Glomerular endothelial cell (primary cell): ENCODE measurements around the gene GAPVD1. TPM values are rescaled to one million over a fixed set of nuclear protein-coding genes. Genes with fewer than 3 reads are reported as not detected.
"Not testable (repeated sequence)": the region's sequence is repeated elsewhere in the genome, so short reads cannot be mapped to it uniquely, and the experiment has no call there.

ENCODE experiments used
- DNase-seq: peaks from one replicate; pipeline ENCODE4 v3.0.0-alpha.2; 2011; ENCODE audit warnings: low read depth, low spot score; ENCODE audit errors: extremely low read depth
- total RNA-seq: library from RNA; depleted of rRNA; stranded (reverse); fragments of >200 nt; gene quantifications from 2 replicates; pipeline ENCODE4 v1.2.3, GENCODE V29; 2015

The GAPVD1 gene
- total RNA-seq, 1 donor from 2014 or later = 45.7 TPM

DNA sequence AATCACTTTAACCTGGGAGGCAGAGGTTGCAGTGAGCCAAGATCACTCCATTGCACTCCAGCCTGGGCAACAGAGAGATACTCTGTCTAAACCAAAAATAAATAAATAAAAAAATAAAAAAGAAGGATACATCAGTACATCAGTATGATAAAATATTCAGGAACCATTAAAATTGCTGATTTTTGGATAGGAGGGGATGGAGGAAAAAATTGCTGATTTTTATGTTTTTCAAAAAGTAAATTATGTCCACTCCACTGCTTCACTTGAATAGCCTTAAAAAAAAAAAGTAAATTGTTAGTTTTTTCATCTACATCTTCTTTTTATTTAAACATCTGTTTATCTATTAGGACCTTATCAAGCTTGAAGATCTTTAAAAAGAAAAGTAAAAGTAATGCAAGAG is 7.4 kb upstream of the GAPVD1 start:
- no peak for DNase-seq

DNA sequence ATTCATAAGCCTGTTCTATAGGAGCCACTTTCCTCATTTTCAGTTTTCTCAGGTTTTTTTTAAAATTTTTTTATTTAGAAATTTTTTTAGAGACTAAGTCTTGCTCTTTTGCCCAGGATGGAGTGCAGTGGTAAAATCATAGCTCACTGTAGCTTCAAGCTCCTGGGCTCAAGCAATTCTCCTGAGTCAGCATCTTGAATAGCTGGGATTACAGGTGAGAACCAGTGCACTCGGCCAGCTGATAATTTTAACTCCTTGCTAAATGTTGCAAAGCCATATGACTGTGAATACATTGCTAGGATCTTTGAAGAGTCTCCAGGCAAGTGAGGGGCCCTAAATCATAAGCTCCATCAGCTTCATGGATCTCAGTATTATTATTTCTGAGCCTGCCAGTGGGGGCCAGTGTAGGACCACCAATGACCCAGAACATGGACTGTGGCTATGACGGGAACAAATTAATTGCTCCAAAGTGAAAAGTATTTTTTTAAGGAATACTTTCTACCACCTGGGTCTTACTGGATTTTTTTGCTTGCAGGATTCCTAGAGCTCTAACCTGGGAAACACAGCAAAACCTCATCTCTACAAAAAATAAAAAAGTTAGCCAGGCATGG is 5.7 kb upstream of the GAPVD1 start:
- no peak for DNase-seq

DNA sequence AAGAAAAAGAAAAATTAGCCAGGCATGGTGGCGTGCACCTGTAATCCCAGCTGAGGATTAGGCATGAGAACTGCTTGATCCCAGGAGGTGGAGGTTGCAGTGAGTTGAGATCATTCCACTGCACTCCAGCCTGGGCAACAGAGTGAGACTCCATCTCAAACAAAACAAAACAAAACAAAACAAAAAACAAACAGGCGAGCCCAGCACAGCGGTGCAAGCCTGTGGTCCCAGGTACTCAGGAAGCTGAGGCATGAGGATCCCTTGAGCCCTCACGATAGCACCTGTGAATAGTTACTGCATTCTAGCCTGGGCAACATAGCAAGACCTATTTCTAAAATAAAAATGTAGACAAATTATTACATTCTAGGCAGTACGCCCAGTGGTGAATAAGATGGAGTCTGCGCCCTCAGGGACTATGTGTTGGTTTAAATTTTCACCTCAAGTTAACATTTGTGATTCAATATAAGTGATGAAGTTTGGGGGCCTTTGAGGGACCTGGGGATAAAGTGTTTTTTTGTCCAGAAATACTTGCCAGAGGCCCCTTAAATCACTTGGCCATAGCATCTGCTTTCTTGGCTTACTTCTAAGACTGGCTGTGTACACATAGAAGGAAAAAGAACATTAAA is 3.4 kb upstream of the GAPVD1 start:
- DNase-seq = no peak

DNA sequence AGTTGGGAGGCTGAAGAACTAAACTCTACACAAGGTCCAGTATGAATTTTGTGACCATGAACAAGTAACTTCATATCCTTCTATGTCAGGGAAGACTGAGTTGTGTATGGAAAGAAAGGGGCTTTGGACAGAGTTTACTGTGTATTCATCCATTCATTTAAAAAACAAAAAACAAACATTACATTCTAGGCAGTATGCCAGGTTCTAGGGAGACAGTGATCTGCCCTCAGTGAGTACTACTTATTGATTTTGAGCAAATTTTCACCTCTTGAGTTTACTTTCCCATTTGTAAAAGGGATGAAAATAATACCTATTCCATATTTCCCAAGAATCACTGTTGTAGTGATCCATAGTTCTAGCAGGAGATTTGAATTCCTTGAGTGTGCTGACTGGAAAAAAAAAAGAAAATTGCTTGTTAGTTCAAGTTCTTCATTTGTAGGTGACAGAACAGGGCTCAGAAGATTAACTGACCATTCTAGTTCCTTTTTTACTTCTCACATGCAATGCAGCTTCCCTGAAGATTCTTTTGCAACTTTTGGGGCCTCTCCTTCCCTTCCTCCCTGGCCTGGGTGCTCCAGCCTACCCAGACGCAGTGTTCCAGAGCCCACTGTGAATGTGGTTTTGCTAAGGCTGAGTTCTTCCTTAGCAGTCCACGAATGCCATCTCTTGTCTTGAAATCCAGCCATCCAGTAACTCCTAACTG is 2.6 kb upstream of the GAPVD1 start:
- no peak for DNase-seq

DNA sequence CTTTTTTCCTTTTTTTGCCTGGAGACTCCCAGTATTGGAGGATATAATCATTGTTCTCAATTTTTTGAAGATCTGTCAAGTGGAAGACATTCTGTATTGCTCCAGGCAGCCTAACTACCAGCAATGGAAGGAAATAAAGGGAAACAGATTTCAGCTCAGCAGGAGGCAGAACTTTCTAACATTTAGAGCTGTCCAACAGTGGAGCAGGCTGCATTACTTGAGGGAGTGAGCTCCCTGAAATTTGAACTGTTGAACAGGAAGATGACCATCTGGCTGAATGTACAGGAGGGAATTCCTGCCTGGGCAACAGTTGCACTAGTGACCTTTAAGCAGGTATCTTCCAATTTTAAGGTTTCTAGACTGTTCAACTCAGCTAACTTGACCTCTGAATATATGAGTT is 1.1 kb upstream of the GAPVD1 start:
- DNase-seq = no peak

DNA sequence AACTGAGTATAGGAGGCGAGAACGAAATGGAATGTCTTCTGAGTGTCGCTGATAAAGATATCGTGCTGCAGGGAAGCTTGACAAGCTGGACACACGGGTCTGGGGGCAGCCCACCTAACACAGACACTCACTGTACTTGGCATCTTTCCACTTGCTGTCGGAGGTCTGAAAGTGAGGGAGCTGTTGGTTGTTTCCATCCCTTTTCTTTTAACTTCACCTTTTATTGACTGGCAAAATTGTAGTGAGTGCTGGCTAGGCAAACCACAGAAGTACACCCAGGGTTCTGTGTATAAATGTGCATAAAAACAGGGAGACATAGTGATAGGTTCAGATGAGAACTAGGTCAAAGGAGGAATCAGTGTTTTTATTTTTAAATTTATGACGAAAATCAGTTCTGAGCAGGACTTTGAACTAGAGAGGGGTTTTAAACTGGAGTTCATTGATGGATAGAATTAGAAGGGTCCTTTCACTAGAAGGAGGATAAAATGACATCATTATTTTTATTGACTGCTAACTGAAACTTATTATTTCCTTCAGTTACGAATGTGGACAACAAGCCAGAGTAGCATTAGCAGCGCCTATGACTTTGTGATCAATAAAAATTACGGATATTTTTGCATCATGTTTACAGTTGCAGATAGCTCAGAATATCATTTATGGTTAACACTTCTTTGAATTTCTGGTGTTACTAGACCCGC is 817 bp downstream of the GAPVD1 start:
- DNase-seq = no peak

DNA sequence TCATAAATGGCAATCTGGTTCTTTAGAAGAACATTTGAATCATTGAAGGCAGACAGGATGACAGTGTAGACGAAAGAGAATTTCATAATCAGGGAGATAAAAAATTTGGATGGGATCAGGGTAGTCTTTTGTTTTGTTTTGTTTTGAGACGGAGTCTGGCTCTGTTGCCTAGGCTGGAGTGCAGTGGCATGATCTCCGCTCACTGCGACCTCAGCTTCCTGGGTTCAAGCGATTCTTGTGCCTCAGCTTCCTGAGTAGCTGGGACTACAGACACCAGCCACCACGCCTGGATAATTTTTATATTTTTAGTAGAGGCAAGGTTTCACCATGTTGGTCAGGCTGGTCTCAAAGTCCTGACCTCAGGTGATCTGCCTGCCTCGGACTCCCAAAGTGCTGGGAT is 2.4 kb downstream of the GAPVD1 start:
- DNase-seq = not testable (repeated sequence)

DNA sequence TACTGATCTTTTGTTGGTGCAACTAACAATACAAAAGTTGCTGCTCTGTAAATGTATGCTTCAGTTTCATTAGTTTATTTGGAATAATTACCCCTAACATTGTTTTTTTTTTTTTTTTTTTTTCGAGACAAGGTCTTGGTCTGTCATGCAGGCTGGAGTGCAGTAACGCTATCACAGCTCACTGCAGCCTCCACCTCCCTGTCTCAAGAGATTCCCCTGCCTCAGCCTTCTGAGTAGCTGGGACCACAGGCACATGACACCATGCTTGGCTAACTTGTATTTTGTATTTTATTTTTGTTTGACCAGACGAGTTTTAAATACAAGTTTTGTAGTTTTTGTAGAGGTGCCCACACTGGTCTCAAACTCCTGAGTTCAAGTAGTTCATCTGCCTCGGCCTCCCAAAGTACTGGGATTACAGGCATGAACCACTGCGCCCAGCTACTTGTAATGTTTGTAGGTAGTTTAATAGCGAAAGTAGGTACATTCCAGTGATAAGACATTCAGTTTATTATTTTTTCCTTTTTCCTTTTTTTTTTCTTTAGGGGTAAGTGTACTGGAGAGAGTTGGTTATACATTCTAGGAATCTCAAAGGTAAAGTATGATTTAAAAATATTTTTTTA is 6.9 kb downstream of the GAPVD1 start:
- no peak for DNase-seq

DNA sequence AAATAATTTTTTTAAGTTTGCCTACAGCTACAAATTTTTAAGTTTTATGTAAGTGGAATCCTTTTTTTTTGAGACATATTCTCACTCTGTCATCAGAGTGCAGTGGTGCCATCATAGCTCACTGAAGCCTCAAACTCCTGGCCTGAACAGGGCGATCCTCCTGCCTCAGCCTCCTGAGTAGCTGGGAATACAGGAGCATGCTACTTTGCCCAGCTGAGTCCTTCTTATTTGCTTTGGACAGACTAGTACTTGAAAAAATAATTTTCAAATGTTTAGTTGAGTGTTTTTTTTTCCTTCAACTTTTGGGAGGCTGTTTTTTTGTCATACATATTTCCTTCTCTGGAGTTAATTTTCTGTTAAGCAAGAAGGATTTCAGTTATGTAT is 7.4 kb downstream of the GAPVD1 start:
- DNase-seq = no peak

DNA sequence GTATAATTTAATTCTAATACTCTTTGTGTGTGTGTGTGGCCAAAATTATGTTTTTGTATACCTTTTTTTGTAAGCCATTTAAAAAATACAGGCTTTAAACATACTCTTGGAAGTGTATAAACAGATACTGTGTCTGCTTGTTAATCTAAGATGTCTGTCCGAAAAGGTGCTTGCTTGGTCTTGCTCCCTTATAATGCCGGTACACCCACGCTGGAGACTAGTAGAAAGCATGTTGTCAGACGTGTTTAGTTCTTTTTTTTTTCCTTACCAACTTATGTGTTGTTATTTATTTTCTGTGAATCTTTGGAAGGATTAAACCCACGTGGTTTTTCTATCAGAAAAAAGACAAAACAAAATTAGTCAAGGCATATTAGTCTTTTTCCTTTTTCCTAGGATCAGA is 9.5 kb downstream of the GAPVD1 start:
- DNase-seq = no peak

DNA sequence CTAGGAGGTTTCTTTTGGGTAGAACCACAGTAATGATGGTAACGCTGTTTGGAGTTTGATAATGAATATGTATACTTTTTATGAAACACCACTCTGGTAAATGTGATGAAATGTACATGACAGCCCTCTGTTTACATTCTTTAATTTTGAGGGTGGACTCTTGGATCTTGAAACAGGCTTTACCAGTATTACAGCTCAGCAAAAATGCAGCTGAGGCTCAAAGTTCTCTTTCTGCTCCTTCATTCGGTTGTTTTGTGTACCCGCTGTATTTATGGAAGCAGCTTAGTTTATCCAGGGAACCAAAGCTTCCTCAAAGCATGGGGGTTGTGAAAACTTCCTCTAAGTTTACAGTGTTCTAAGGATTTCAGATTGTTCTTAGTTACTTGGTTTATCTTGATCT is 11.1 kb downstream of the GAPVD1 start:
- DNase-seq = no peak

DNA sequence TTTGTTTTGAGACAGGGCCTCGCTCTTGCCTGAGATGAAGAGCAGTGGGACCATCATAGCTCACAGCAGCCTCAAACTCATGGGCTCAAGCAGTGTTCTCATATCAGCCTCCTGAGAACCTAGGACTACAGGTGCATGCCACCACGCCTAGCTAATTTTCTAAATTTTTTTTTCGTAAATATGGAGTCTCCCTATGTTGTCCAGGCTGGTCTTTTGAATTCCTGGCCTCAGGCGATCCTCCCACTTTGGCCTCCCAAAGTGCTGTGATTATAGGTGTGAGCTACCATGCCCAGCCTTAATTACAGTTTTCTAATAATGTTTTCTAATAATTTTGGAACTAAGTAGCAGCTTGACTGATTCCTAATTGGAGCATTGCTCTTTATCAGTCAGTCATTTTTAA is 15.1 kb downstream of the GAPVD1 start:
- no peak for DNase-seq

DNA sequence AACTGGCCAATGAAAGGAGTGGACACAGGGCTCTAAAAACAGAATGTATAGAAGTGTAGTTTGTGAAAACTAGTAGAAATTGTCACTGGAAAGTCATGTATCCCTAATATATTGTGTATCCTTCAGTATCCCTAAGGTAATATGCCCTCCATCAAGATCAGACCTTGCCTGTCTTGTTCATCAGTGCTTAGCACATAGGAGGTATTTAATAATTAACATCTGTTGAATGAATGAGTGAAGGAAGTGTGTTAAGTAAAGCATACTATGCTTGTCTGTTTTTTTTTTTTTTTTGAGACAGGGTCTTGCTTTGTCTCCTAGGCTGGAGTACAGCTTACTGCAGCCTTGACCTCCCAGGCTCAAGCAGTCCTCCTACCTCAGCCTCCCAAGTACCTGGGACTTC is 15.8 kb downstream of the GAPVD1 start:
- no peak for DNase-seq

DNA sequence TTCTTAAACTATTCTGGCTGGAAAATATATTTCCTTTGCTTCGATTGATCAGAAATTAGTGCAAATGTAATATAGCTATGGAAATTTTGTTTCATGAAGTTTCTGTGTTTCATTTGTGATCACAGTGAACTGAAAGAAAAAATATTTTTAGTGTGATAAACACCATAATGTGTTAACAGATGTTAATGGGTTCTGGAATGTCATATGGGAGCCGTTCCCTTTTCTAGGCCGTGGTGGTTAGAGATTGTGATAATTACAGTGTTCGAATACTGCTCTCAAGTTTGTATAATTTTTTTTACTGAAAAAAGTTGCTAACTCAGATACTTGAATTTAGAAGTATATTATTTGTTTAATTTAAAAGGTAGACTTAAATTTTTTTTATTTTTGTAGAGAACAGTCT is 19.3 kb downstream of the GAPVD1 start:
- no peak for DNase-seq

DNA sequence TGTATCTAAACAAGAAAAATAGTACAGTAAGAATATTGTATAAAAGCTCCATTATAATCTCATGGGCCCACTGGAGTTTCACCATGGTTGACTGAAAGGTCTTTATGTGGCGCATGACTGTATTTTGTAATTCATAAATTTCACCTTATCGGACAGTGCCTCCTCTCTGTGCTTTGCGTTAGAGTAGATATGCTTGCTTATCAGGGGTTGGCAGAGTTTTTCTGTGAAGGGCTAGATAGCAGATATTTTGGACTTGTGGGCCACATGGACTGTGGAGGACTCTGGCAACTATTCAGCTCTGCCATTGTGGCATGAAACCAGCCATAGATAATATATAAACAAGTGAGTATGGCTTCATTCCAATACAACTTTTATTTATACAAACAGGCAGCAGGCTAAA is 23.2 kb downstream of the GAPVD1 start:
- no peak for DNase-seq

DNA sequence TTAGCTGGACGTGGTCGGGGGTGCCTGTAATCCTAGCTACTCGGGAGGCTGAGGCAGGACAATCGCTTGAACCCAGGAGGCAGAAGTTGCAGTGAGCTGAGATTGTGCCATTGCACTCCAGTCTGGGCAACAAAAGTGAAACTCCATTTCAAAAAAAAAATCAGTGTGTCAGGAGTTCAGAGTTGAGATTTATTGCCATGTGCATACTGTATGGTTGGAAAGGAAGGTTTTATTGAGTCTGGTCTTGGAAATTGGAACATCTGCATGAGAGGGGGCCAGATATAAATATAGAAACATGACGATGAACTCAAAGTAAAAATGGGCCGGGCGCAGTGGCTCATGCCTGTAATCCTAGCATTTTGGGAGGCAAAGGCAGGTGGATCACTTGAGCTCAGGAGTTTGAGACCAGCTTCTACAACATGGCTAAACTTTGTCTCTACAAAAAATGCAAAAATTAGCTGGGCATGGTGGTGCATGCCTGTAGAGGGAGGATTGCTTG is 25.4 kb downstream of the GAPVD1 start:
- not testable (repeated sequence) for DNase-seq

DNA sequence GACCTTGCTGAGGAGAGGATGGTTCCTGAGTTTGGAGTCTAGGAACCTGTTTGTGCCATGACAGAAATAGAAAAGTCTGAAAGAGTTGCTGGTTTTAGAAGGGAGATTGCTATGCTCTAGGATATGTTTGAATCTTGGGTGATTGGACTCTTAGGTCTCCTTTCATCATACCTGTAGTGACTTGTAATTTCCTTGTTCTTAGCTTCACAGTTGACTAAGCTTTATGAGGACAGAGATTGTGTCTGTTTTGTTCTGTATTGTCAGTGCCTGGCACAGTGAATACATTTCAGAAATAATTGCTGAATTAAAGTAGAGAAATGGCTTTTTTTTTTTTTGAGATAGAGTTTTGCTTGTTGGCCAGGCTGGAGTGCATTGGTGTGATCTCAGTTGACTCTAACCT is 31.5 kb downstream of the GAPVD1 start:
- no peak for DNase-seq

DNA sequence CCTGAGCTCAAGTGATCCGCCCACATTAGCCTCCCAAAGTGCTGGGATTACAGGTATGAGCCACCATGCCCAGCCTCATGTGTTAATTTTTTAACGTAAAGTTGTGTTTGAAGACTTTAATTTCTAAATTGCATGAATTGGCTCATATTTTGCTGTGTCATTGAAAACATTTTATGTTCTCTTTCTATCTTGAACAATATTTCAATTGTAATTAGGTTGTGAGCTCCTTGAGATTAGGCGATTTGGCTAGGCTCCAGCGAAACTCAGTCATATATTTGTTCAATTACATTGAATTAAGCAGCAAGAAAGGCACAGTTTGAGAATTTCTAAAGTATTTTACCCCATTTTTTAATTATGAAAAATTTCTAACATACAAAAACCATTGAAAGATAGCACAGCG is 34.0 kb downstream of the GAPVD1 start:
- no peak for DNase-seq

DNA sequence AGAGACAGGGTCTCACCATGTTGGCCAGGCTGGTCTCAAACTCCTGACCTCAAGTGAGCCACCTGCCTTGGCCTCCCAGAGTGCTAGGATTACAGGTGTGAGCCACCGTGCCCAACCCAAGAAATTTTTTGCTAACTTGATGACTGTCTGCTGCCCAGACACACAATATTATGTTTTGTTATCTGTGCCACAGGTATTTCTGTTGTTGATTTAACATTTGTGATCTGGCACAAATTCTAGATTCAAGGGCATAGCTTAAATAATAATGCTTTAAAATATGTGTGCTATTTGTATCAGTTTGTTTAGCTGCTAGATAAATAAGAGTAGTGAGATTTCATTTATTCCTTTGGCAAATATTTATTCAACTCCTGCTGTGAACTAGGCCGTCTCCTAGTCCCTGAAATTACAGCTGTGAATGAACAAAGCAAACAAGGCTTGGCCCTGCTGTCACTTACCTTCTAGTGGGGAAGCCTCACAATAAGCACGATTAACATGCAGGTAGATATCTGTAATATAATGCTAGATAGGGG is 35.3 kb downstream of the GAPVD1 start:
- no peak for DNase-seq

DNA sequence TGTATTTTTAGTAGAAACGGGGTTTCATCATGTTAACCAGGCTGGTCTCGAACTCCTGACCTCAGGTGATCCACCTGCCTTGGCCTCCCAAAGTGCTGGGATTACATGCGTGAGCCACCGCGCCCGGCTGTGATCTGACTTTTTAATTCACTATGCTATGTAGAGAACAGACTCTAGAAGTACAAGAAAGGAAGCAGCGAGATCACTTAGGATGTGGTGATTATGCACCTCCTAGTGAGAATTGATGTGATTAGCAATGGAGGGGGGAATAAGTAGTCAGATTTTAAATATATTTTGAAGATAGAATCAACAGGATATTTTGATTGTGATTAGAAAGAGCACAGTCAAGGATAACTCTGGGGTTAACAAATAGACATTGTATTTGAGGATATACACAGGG is 36.3 kb downstream of the GAPVD1 start:
- DNase-seq = no peak

DNA sequence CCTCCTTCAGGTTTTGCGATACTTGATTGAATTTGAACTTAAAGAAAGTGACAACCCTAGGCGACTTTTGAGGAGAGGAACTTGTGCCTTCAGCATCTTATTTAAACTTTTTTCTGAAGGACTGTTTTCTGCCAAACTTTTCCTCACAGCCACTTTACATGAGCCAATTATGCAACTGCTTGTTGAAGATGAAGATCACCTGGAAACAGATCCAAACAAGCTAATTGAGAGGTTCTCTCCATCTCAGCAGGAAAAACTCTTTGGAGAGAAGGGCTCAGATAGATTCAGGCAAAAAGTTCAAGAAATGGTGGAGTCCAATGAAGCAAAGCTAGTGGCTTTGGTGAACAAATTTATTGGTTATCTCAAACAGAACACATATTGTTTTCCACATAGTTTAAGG is 40.6 kb downstream of the GAPVD1 start:
- no peak for DNase-seq
